NCI-H69 (cell line): ENCODE data around the gene ATG5.
"Not testable (repeated sequence)": the region's sequence is repeated elsewhere in the genome, so short reads cannot be mapped to it uniquely, and the experiment has no call there.

Experiments used
- DNase-seq: peaks from one replicate; lab custom pipeline; 2025; lab: John Stamatoyannopoulos, UW

Gene ATG5

GRCh38 chr6:106155219-106155830, 170.2 kb downstream of the ATG5 start:
- DNase-seq = no peak

GRCh38 chr6:106154326-106154725, 171.2 kb downstream of the ATG5 start:
- no peak for DNase-seq

GRCh38 chr6:106152952-106153351, 172.6 kb downstream of the ATG5 start:
- DNase-seq = no peak

- DNase-seq = not testable (repeated sequence)
These were observed 173.1 kb downstream of the ATG5 start for GRCh38 chr6:106152476-106152875.

GRCh38 chr6:106149472-106150069, 176.0 kb downstream of the ATG5 start:
- no peak for DNase-seq

- no peak for DNase-seq
These were observed 178.1 kb downstream of the ATG5 start for GRCh38 chr6:106147476-106147875.

- peak; percentile 25 for DNase-seq
These were observed 178.7 kb downstream of the ATG5 start for GRCh38 chr6:106146852-106147351.

- DNase-seq = peak; percentile 53
These were observed 179.8 kb downstream of the ATG5 start for GRCh38 chr6:106145741-106146227.

- DNase-seq = no peak
These were observed 180.4 kb downstream of the ATG5 start for GRCh38 chr6:106145144-106145543.

GRCh38 chr6:106143665-106144064, 181.9 kb downstream of the ATG5 start:
- no peak for DNase-seq

GRCh38 chr6:106142876-106143431, 182.6 kb downstream of the ATG5 start:
- no peak for DNase-seq

GRCh38 chr6:106141441-106142237, 183.9 kb downstream of the ATG5 start:
- no peak for DNase-seq

- DNase-seq = no peak
These were observed 187.4 kb downstream of the ATG5 start for GRCh38 chr6:106138151-106138550.

- no peak for DNase-seq
These were observed 188.7 kb downstream of the ATG5 start for GRCh38 chr6:106136845-106137244.

- DNase-seq = no peak
These were observed 189.5 kb downstream of the ATG5 start for GRCh38 chr6:106135911-106136571.

- DNase-seq = no peak
These were observed 190.5 kb downstream of the ATG5 start for GRCh38 chr6:106134906-106135634.
